ENCODE results near the gene KLHL33.

Gene KLHL33

GRCh38 chr14:20417250-20418186 is 18.4 kb downstream of the KLHL33 start:
- Histone ChIP-seq H3K4me3 (ENCODE audit: control insufficient read depth in 1 of 7, extremely low read depth in 1 of 7, insufficient read depth in 4 of 7, low read depth in 2 of 7, low read length in 6 of 7) (no peak overlapping the region), H3K36me3 (ENCODE audit: control insufficient read depth in 4 of 4, insufficient read depth in 4 of 4, low read length in 3 of 4) (no peaks in the 10 kb centered on the region), H3K4me1 (ENCODE audit: control extremely low read depth in 1 of 4, control insufficient read depth in 4 of 4, insufficient read depth in 4 of 4, low read length in 3 of 4) (peaks cover 7 to 26% (median 22%) of the 10 kb centered on the region in 4 experiments), H3K27me3 (replicated peaks in 2 of 5; ENCODE audit: control insufficient read depth in 4 of 5, insufficient read depth in 5 of 5, low read length in 4 of 5) (no peaks in the 10 kb centered on the region), H3K9me3 (ENCODE audit: control extremely low read depth in 1 of 5, control insufficient read depth in 4 of 5, insufficient read depth in 2 of 5, low read depth in 1 of 5, low read length in 4 of 5) (no peaks in the 10 kb centered on the region), H3K27ac (ENCODE audit: insufficient read depth in 1 of 2, low read depth in 1 of 2, low read length in 2 of 2, poor library complexity in 1 of 2, severe bottlenecking in 2 of 2) (no peak overlapping the region)
- POLR2A ChIA-PET, result interaction anchor here (0.6 kb wide), 2 partner anchors 8 to 52 kb away, joined by 3 read pairs; no protein-coding TSS in a partner anchor
- 71% methylated on average over 5 of the region's 7 CpGs for WGBS (ENCODE audit: insufficient coverage)
- CTCF ChIA-PET, result interaction anchor here (0.7 to 1.9 kb wide), 10 partner anchors 11 to 211 kb away, joined by 3 to 4 read pairs (median 3); partner anchors contain the start of gene PNP
- DNase-seq, result peak in 2 of 3 donors; percentile 19 to 37

- ChIA-PET POLR2A (interaction anchor here (0.6 kb wide), 1 partner anchor 17 kb away, joined by 3 read pairs; no protein-coding TSS in a partner anchor), CTCF (interaction anchor here (0.6 to 3.8 kb wide), 25 partner anchors 8 to 197 kb away, joined by 3 to 34 read pairs (median 6); partner anchors contain the start of genes APEX1, KLHL33, OSGEP and PARP2)
- Histone ChIP-seq H3K4me3 (ENCODE audit: control insufficient read depth in 1 of 7, extremely low read depth in 1 of 7, insufficient read depth in 4 of 7, low read depth in 2 of 7, low read length in 6 of 7) (peak overlapping the region in 1 of 7 experiments; percentile 50), H3K9me3 (ENCODE audit: control extremely low read depth in 1 of 5, control insufficient read depth in 4 of 5, insufficient read depth in 2 of 5, low read depth in 1 of 5, low read length in 4 of 5) (no peaks in the 10 kb centered on the region), H3K27ac (ENCODE audit: insufficient read depth in 1 of 2, low read depth in 1 of 2, low read length in 2 of 2, poor library complexity in 1 of 2, severe bottlenecking in 2 of 2) (peak overlapping the region in 1 of 2 experiments; percentile 59), H3K36me3 (ENCODE audit: control insufficient read depth in 4 of 4, insufficient read depth in 4 of 4, low read length in 3 of 4) (no peaks in the 10 kb centered on the region), H3K4me1 (ENCODE audit: control extremely low read depth in 1 of 4, control insufficient read depth in 4 of 4, insufficient read depth in 4 of 4, low read length in 3 of 4) (peaks cover 11 to 33% (median 24%) of the 10 kb centered on the region in 4 experiments), H3K27me3 (replicated peaks in 2 of 5; ENCODE audit: control insufficient read depth in 4 of 5, insufficient read depth in 5 of 5, low read length in 4 of 5) (no peaks in the 10 kb centered on the region)
- WGBS (ENCODE audit: insufficient coverage), result 100% methylated on average over 2 of the region's 2 CpGs
- no peak for DNase-seq
Observed at GRCh38 chr14:20416223-20416622, 19.7 kb downstream of the KLHL33 start.

- peak; percentile 79 to 84 (median 81) for DNase-seq
Observed at GRCh38 chr14:20415782-20416206, 20.2 kb downstream of the KLHL33 start.

GRCh38 chr14:20413744-20414082 is 22.3 kb downstream of the KLHL33 start:
- Histone ChIP-seq H3K4me1 (ENCODE audit: control extremely low read depth in 1 of 4, control insufficient read depth in 4 of 4, insufficient read depth in 4 of 4, low read length in 3 of 4) (peaks cover 11 to 33% (median 24%) of the 10 kb centered on the region in 4 experiments), H3K27ac (ENCODE audit: insufficient read depth in 1 of 2, low read depth in 1 of 2, low read length in 2 of 2, poor library complexity in 1 of 2, severe bottlenecking in 2 of 2) (peak overlapping the region; percentile 46 to 82), H3K9me3 (ENCODE audit: control extremely low read depth in 1 of 5, control insufficient read depth in 4 of 5, insufficient read depth in 2 of 5, low read depth in 1 of 5, low read length in 4 of 5) (no peaks in the 10 kb centered on the region), H3K4me3 (ENCODE audit: control insufficient read depth in 1 of 7, extremely low read depth in 1 of 7, insufficient read depth in 4 of 7, low read depth in 2 of 7, low read length in 6 of 7) (peak overlapping the region in 6 of 7 experiments; percentile 80 to 97 (median 93)), H3K27me3 (replicated peaks in 2 of 5; ENCODE audit: control insufficient read depth in 4 of 5, insufficient read depth in 5 of 5, low read length in 4 of 5) (no peaks in the 10 kb centered on the region), H3K36me3 (ENCODE audit: control insufficient read depth in 4 of 4, insufficient read depth in 4 of 4, low read length in 3 of 4) (no peaks in the 10 kb centered on the region)
- 0% methylated on average over 9 of the region's 9 CpGs for WGBS (ENCODE audit: insufficient coverage)
- CTCF ChIA-PET, result interaction anchor here (0.9 to 3.8 kb wide), 15 partner anchors 10 to 195 kb away, joined by 3 to 34 read pairs (median 13); partner anchors contain the start of genes APEX1, OSGEP, PARP2 and PIP4P1
- POLR2A ChIA-PET, result interaction anchor here (1.1 to 1.2 kb wide), 3 partner anchors 48 to 71 kb away, joined by 3 to 7 read pairs (median 4); partner anchors contain the start of genes PIP4P1 and PNP
- DNase-seq, result peak in 1 of 3 donors; percentile 28

More at GRCh38 chr14:20415782-20416206, 20.2 kb downstream of the KLHL33 start:
- peak overlapping the region in 1 of 2 experiments; percentile 59 for H3K27ac ChIP-seq (ENCODE audit: insufficient read depth in 1 of 2, low read depth in 1 of 2, low read length in 2 of 2, poor library complexity in 1 of 2, severe bottlenecking in 2 of 2)
- no peaks in the 10 kb centered on the region for H3K36me3 ChIP-seq (ENCODE audit: control insufficient read depth in 4 of 4, insufficient read depth in 4 of 4, low read length in 3 of 4)
- H3K4me3 ChIP-seq (ENCODE audit: control insufficient read depth in 1 of 7, extremely low read depth in 1 of 7, insufficient read depth in 4 of 7, low read depth in 2 of 7, low read length in 6 of 7), result peak overlapping the region in 1 of 7 experiments; percentile 50
- peaks cover 11 to 33% (median 24%) of the 10 kb centered on the region in 4 experiments for H3K4me1 ChIP-seq (ENCODE audit: control extremely low read depth in 1 of 4, control insufficient read depth in 4 of 4, insufficient read depth in 4 of 4, low read length in 3 of 4)
- WGBS (ENCODE audit: insufficient coverage), result 0% methylated on average over 1 of the region's 3 CpGs
- ChIA-PET POLR2A (interaction anchor here (0.6 kb wide), 1 partner anchor 18 kb away, joined by 3 read pairs; no protein-coding TSS in a partner anchor), CTCF (interaction anchor here (0.6 to 3.8 kb wide), 25 partner anchors 8 to 198 kb away, joined by 3 to 34 read pairs (median 6); partner anchors contain the start of genes APEX1, KLHL33, OSGEP and PARP2)
- H3K9me3 ChIP-seq (ENCODE audit: control extremely low read depth in 1 of 5, control insufficient read depth in 4 of 5, insufficient read depth in 2 of 5, low read depth in 1 of 5, low read length in 4 of 5), result no peaks in the 10 kb centered on the region
- H3K27me3 ChIP-seq (replicated peaks in 2 of 5; ENCODE audit: control insufficient read depth in 4 of 5, insufficient read depth in 5 of 5, low read length in 4 of 5), result no peaks in the 10 kb centered on the region

GRCh38 chr14:20412876-20413743 is 22.9 kb downstream of the KLHL33 start, which contains the start of gene TEP1:
TSS of gene TEP1 (minus strand) at chr14:20413501. CDS start at chr14:20408439, 5,062 bp downstream.
- Histone ChIP-seq H3K36me3 (ENCODE audit: control insufficient read depth in 4 of 4, insufficient read depth in 4 of 4, low read length in 3 of 4) (peaks cover 1 to 5% (median 3%) of the 10 kb centered on the region in 4 experiments), H3K9me3 (ENCODE audit: control extremely low read depth in 1 of 5, control insufficient read depth in 4 of 5, insufficient read depth in 2 of 5, low read depth in 1 of 5, low read length in 4 of 5) (no peaks in the 10 kb centered on the region), H3K27ac (ENCODE audit: insufficient read depth in 1 of 2, low read depth in 1 of 2, low read length in 2 of 2, poor library complexity in 1 of 2, severe bottlenecking in 2 of 2) (peak within 1 kb of the TSS; percentile 46 to 82), H3K27me3 (replicated peaks in 2 of 5; ENCODE audit: control insufficient read depth in 4 of 5, insufficient read depth in 5 of 5, low read length in 4 of 5) (no peaks in the 10 kb centered on the region), H3K4me1 (ENCODE audit: control extremely low read depth in 1 of 4, control insufficient read depth in 4 of 4, insufficient read depth in 4 of 4, low read length in 3 of 4) (peaks cover 11 to 33% (median 24%) of the 10 kb centered on the region in 4 experiments), H3K4me3 (ENCODE audit: control insufficient read depth in 1 of 7, extremely low read depth in 1 of 7, insufficient read depth in 4 of 7, low read depth in 2 of 7, low read length in 6 of 7) (peak within 1 kb of the TSS; percentile 80 to 97 (median 92))
- DNase-seq, result peak; percentile 55 to 71 (median 58)
- ChIA-PET CTCF (interaction anchor here (1.1 to 3.8 kb wide), 9 partner anchors 9 to 195 kb away, joined by 3 to 34 read pairs (median 7); partner anchors contain the start of genes APEX1 and OSGEP), POLR2A (interaction anchor here (0.6 to 1.2 kb wide), 4 partner anchors 24 to 70 kb away, joined by 3 to 7 read pairs (median 4); partner anchors contain the start of genes PIP4P1 and PNP)
- under 1% methylated on average over 38 of the region's 43 CpGs for WGBS (ENCODE audit: insufficient coverage)

- Histone ChIP-seq H3K27ac (ENCODE audit: insufficient read depth in 1 of 2, low read depth in 1 of 2, low read length in 2 of 2, poor library complexity in 1 of 2, severe bottlenecking in 2 of 2) (peak overlapping the region in 1 of 2 experiments; percentile 82), H3K27me3 (replicated peaks in 2 of 5; ENCODE audit: control insufficient read depth in 4 of 5, insufficient read depth in 5 of 5, low read length in 4 of 5) (no peaks in the 10 kb centered on the region), H3K4me3 (ENCODE audit: control insufficient read depth in 1 of 7, extremely low read depth in 1 of 7, insufficient read depth in 4 of 7, low read depth in 2 of 7, low read length in 6 of 7) (peak overlapping the region; percentile 80 to 97 (median 92)), H3K36me3 (ENCODE audit: control insufficient read depth in 4 of 4, insufficient read depth in 4 of 4, low read length in 3 of 4) (peaks cover 7 to 12% (median 10%) of the 10 kb centered on the region in 4 experiments), H3K4me1 (ENCODE audit: control extremely low read depth in 1 of 4, control insufficient read depth in 4 of 4, insufficient read depth in 4 of 4, low read length in 3 of 4) (peaks cover 11 to 30% (median 24%) of the 10 kb centered on the region in 4 experiments), H3K9me3 (ENCODE audit: control extremely low read depth in 1 of 5, control insufficient read depth in 4 of 5, insufficient read depth in 2 of 5, low read depth in 1 of 5, low read length in 4 of 5) (no peaks in the 10 kb centered on the region)
- peak; percentile 26 to 67 (median 56) for DNase-seq
- CTCF ChIA-PET, result interaction anchor here (1.1 to 3.8 kb wide), 4 partner anchors 8 to 196 kb away, joined by 3 to 34 read pairs (median 20); partner anchors contain the start of genes APEX1 and OSGEP
- POLR2A ChIA-PET, result interaction anchor here (0.6 to 1.2 kb wide), 3 partner anchors 24 to 70 kb away, joined by 3 to 4 read pairs (median 3); partner anchors contain the start of gene PIP4P1
- WGBS (ENCODE audit: insufficient coverage), result 7% methylated on average over 3 of the region's 7 CpGs
Observed at GRCh38 chr14:20412411-20412810, 23.6 kb downstream of the KLHL33 start.
